ENCODE data around the gene SYT12.

Gene SYT12

DNA sequence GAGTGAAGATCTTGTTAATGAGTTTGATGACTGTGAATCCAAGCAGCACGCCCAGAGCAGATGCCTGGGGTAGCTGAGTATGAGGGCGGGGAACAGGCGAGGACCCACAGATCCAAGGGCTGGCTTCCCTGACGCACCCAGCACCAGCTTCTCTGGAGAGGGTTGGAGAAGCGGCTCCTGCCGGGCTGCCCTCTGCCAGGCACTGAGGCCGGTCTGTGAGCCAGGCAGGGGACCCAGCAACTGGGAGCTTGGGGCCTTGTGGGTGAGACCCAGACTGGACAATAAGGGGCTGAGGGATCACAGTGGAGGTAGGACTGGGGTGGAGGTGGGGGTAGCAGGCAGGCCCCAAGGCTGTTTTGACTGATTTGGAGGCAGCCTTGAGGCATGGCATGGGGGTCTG lies 8.6 kb upstream of the SYT12 start:
- Histone ChIP-seq H3K4me1 (ENCODE audit: insufficient read depth, poor library complexity, severe bottlenecking) (no peaks in the 10 kb centered on the region), H3K4me3 (ENCODE audit: severe bottlenecking) (no peak overlapping the region), H3K27ac (ENCODE audit: poor library complexity, severe bottlenecking) (no peak overlapping the region), H3K36me3 (ENCODE audit: low read depth) (no peaks in the 10 kb centered on the region), H3K9me3 (ENCODE audit: severe bottlenecking) (no peaks in the 10 kb centered on the region), H3K27me3 (ENCODE audit: insufficient read depth, poor library complexity, severe bottlenecking) (no peaks in the 10 kb centered on the region)
- TF ChIP-seq, protein P1, sequence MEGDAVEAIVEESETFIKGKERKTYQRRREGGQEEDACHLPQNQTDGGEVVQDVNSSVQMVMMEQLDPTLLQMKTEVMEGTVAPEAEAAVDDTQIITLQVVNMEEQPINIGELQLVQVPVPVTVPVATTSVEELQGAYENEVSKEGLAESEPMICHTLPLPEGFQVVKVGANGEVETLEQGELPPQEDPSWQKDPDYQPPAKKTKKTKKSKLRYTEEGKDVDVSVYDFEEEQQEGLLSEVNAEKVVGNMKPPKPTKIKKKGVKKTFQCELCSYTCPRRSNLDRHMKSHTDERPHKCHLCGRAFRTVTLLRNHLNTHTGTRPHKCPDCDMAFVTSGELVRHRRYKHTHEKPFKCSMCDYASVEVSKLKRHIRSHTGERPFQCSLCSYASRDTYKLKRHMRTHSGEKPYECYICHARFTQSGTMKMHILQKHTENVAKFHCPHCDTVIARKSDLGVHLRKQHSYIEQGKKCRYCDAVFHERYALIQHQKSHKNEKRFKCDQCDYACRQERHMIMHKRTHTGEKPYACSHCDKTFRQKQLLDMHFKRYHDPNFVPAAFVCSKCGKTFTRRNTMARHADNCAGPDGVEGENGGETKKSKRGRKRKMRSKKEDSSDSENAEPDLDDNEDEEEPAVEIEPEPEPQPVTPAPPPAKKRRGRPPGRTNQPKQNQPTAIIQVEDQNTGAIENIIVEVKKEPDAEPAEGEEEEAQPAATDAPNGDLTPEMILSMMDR (IDR thresholded peaks at IDR 0.05; ENCODE audit: poor library complexity, severe bottlenecking): no peak
- DNase-seq (ENCODE audit: low spot score): no peak
- ATAC-seq (ENCODE audit: low read depth): no peak

DNA sequence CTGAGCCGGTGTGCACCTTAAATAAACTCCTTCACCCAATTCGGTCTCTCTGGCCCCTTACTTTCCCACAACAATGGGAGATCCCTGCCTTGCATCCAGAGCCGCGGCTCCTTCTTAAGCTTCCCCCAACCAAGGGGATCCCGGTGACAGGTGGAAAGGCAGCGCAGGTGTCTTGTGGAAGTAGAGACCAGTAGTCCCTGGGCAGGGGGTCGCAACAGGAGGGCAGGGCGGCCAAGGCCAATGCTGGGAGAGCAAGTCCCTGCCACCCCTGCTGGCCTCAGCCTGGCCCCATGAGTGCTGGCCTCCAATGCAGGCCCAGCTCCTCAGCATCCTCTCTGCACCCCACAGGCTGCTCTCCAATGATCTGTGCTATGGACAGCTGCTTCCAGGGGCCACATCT lies 7.9 kb upstream of the SYT12 start:
- H3K27me3 ChIP-seq (ENCODE audit: insufficient read depth, poor library complexity, severe bottlenecking): no peaks in the 10 kb centered on the region
- TF ChIP-seq, protein P1 (IDR thresholded peaks at IDR 0.05; ENCODE audit: poor library complexity, severe bottlenecking): no peak
- no peak overlapping the region for H3K4me3 ChIP-seq (ENCODE audit: severe bottlenecking)
- ATAC-seq (ENCODE audit: low read depth): no peak
- no peaks in the 10 kb centered on the region for H3K9me3 ChIP-seq (ENCODE audit: severe bottlenecking)
- H3K4me1 ChIP-seq (ENCODE audit: insufficient read depth, poor library complexity, severe bottlenecking): no peaks in the 10 kb centered on the region
- no peak overlapping the region for H3K27ac ChIP-seq (ENCODE audit: poor library complexity, severe bottlenecking)
- no peak for DNase-seq (ENCODE audit: low spot score)
- no peaks in the 10 kb centered on the region for H3K36me3 ChIP-seq (ENCODE audit: low read depth)

DNA sequence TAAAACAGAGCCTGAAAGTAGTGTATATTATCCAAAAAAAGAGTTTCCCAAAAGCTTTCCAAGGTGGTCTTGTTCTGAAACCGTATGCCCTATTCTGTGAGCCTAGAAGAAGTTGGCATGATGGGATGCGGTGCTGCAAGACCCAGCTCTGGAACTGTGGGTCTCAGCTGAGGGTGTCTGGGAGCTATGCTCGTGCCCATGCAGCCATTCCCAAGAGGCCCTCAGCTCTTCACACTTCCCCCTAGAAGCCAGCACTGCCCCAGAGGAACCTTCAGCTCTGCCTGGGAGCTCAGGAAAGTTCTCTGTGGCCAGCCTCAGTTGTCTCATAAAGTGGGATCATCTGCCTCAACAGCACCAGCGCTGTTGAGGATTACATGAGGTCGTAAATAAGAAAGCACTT lies 6.4 kb upstream of the SYT12 start:
- TF ChIP-seq, protein P1 (IDR thresholded peaks at IDR 0.05; ENCODE audit: poor library complexity, severe bottlenecking): no peak
- Histone ChIP-seq H3K9me3 (ENCODE audit: severe bottlenecking) (no peaks in the 10 kb centered on the region), H3K27me3 (ENCODE audit: insufficient read depth, poor library complexity, severe bottlenecking) (no peaks in the 10 kb centered on the region), H3K4me1 (ENCODE audit: insufficient read depth, poor library complexity, severe bottlenecking) (no peaks in the 10 kb centered on the region), H3K36me3 (ENCODE audit: low read depth) (no peaks in the 10 kb centered on the region), H3K27ac (ENCODE audit: poor library complexity, severe bottlenecking) (no peak overlapping the region), H3K4me3 (ENCODE audit: severe bottlenecking) (no peak overlapping the region)
- no peak for ATAC-seq (ENCODE audit: low read depth)
- DNase-seq (ENCODE audit: low spot score): no peak

DNA sequence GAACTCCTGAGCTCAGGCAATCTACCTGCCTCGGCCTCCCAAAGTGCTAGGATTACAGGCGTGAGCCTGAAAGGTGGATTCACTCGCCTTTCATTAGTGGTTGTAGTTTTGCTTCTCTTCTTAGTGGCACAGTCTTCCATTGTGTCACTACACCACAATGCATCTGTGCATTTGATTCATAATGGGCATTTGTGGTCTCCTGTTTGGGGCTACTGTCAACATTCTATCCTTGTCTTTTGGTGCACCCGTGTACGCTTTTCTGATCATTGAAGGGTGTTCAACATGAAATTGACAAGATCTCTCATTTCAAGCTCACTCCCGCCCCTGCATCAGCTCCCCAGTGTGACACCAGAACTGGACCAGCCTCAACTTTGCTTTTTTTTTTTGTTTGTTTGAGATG lies 2.0 kb upstream of the SYT12 start:
- ATAC-seq (ENCODE audit: low read depth): no peak

DNA sequence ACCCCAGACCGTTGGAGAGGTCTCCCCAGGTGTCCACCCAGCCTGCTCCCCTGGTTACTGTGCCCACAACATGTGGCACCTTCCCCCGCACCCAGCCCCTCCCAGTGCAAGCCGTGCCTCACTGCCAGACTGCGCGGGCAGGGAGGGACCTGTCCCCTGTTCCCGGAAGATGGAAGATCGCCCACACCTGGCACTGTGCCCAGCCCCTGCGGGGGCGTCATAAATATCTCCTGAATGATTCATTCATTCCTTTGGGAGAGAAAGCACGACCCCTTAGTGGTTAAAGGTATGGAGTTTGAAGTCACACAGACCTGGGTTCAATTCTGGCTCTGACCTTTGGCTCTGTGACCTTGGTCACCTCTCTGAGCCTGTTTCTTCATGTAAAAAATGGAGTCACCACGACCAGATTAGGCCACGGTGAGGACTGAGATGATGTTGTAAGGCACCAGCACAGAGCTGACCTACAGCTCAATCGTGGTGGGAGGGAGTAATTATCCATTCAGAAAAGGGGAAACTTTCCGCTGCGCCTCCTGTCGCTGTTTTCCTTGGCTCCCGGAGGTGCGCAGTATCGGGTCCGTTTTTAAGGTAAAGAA lies 497 bp upstream of the SYT12 start:
- peaks cover 22% of the 10 kb centered on the region for H3K4me1 ChIP-seq (ENCODE audit: insufficient read depth, poor library complexity, severe bottlenecking)
- no peaks in the 10 kb centered on the region for H3K9me3 ChIP-seq (ENCODE audit: severe bottlenecking)
- peak overlapping the region; percentile 57 for H3K27ac ChIP-seq (ENCODE audit: poor library complexity, severe bottlenecking)
- peak overlapping the region; percentile 29 for H3K4me3 ChIP-seq (ENCODE audit: severe bottlenecking)
- TF ChIP-seq, protein P1 (IDR thresholded peaks at IDR 0.05; ENCODE audit: poor library complexity, severe bottlenecking): no peak
- ATAC-seq (ENCODE audit: low read depth): peak; percentile 75
- DNase-seq (ENCODE audit: low spot score): peak; percentile 89
- no peaks in the 10 kb centered on the region for H3K27me3 ChIP-seq (ENCODE audit: insufficient read depth, poor library complexity, severe bottlenecking)
- H3K36me3 ChIP-seq (ENCODE audit: low read depth): no peaks in the 10 kb centered on the region

More for the DNA sequence above, 2.0 kb upstream of the SYT12 start:
- Histone ChIP-seq H3K4me3 (ENCODE audit: severe bottlenecking) (no peak overlapping the region), H3K4me1 (ENCODE audit: insufficient read depth, poor library complexity, severe bottlenecking) (peaks cover 22% of the 10 kb centered on the region), H3K9me3 (ENCODE audit: severe bottlenecking) (no peaks in the 10 kb centered on the region), H3K36me3 (ENCODE audit: low read depth) (no peaks in the 10 kb centered on the region), H3K27ac (ENCODE audit: poor library complexity, severe bottlenecking) (peak overlapping the region; percentile 57), H3K27me3 (ENCODE audit: insufficient read depth, poor library complexity, severe bottlenecking) (no peaks in the 10 kb centered on the region)
- TF ChIP-seq, protein P1 (IDR thresholded peaks at IDR 0.05; ENCODE audit: poor library complexity, severe bottlenecking): no peak
- no peak for DNase-seq (ENCODE audit: low spot score)

Data from RWPE2 (cell line).